ENCODE data around the gene ODAD2.

ODAD2 gene

GRCh38 chr10:27822301-27822700, 176.6 kb downstream of the ODAD2 start:
- Histone ChIP-seq H2AFZ (ENCODE audit: low read length) (no peak overlapping the region), H3K9ac (ENCODE audit: low read depth, low read length, poor library complexity, severe bottlenecking) (no peak overlapping the region), H3K79me2 (ENCODE audit: insufficient read depth, low read length) (no peaks in the 10 kb centered on the region), H3K27me3 (ENCODE audit: insufficient read depth, low read length, poor library complexity, severe bottlenecking) (no peaks in the 10 kb centered on the region), H4K20me1 (ENCODE audit: insufficient read depth, low read length, poor library complexity, severe bottlenecking) (no peaks in the 10 kb centered on the region), H3K4me3 (ENCODE audit: low read length, poor library complexity, severe bottlenecking) (no peak overlapping the region), H3K9me3 (ENCODE audit: insufficient read depth, low read depth, low read length) (no peaks in the 10 kb centered on the region), H3K36me3 (ENCODE audit: insufficient read depth, low read length) (no peaks in the 10 kb centered on the region), H3F3A (ENCODE audit: low read depth) (no peaks in the 10 kb centered on the region), H3K4me2 (ENCODE audit: low read depth, low read length, poor library complexity, severe bottlenecking) (no peak overlapping the region), H3K4me1 (ENCODE audit: insufficient read depth, low read length, poor library complexity, severe bottlenecking) (no peaks in the 10 kb centered on the region), H3K9me2 (replicated peaks; ENCODE audit: low read depth, low read length) (no peaks in the 10 kb centered on the region)
- TF ChIP-seq EZH2phosphoT487 (IDR thresholded peaks at IDR 0.05; ENCODE audit: borderline replicate concordance) = no peak
- TF ChIP-seq, protein P1, sequence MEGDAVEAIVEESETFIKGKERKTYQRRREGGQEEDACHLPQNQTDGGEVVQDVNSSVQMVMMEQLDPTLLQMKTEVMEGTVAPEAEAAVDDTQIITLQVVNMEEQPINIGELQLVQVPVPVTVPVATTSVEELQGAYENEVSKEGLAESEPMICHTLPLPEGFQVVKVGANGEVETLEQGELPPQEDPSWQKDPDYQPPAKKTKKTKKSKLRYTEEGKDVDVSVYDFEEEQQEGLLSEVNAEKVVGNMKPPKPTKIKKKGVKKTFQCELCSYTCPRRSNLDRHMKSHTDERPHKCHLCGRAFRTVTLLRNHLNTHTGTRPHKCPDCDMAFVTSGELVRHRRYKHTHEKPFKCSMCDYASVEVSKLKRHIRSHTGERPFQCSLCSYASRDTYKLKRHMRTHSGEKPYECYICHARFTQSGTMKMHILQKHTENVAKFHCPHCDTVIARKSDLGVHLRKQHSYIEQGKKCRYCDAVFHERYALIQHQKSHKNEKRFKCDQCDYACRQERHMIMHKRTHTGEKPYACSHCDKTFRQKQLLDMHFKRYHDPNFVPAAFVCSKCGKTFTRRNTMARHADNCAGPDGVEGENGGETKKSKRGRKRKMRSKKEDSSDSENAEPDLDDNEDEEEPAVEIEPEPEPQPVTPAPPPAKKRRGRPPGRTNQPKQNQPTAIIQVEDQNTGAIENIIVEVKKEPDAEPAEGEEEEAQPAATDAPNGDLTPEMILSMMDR (conservative IDR thresholded peaks at IDR 0.05; ENCODE audit: low read length) = no peak

GRCh38 chr10:27820637-27821036, 178.2 kb downstream of the ODAD2 start:
- Histone ChIP-seq H3K27me3 (ENCODE audit: insufficient read depth, low read length, poor library complexity, severe bottlenecking) (no peaks in the 10 kb centered on the region), H3K9me3 (ENCODE audit: insufficient read depth, low read depth, low read length) (no peaks in the 10 kb centered on the region), H3K9ac (ENCODE audit: low read depth, low read length, poor library complexity, severe bottlenecking) (no peak overlapping the region), H3K36me3 (ENCODE audit: insufficient read depth, low read length) (no peaks in the 10 kb centered on the region), H3K9me2 (replicated peaks; ENCODE audit: low read depth, low read length) (no peaks in the 10 kb centered on the region), H3K4me1 (ENCODE audit: insufficient read depth, low read length, poor library complexity, severe bottlenecking) (no peaks in the 10 kb centered on the region), H3K4me2 (ENCODE audit: low read depth, low read length, poor library complexity, severe bottlenecking) (no peak overlapping the region), H3F3A (ENCODE audit: low read depth) (no peaks in the 10 kb centered on the region), H4K20me1 (ENCODE audit: insufficient read depth, low read length, poor library complexity, severe bottlenecking) (no peaks in the 10 kb centered on the region), H2AFZ (ENCODE audit: low read length) (no peak overlapping the region), H3K79me2 (ENCODE audit: insufficient read depth, low read length) (no peaks in the 10 kb centered on the region), H3K4me3 (ENCODE audit: low read length, poor library complexity, severe bottlenecking) (no peak overlapping the region)
- TF ChIP-seq, protein P1 (conservative IDR thresholded peaks at IDR 0.05; ENCODE audit: low read length) = no peak
- no peak for TF ChIP-seq EZH2phosphoT487 (IDR thresholded peaks at IDR 0.05; ENCODE audit: borderline replicate concordance)

- no peak overlapping the region for H2AFZ ChIP-seq (ENCODE audit: low read length)
- no peaks in the 10 kb centered on the region for H3F3A ChIP-seq (ENCODE audit: low read depth)
- H3K9me2 ChIP-seq (replicated peaks; ENCODE audit: low read depth, low read length) = no peaks in the 10 kb centered on the region
- no peaks in the 10 kb centered on the region for H3K4me1 ChIP-seq (ENCODE audit: insufficient read depth, low read length, poor library complexity, severe bottlenecking)
- H3K9me3 ChIP-seq (ENCODE audit: insufficient read depth, low read depth, low read length) = no peaks in the 10 kb centered on the region
- H3K4me2 ChIP-seq (ENCODE audit: low read depth, low read length, poor library complexity, severe bottlenecking) = no peak overlapping the region
- no peaks in the 10 kb centered on the region for H4K20me1 ChIP-seq (ENCODE audit: insufficient read depth, low read length, poor library complexity, severe bottlenecking)
- H3K27me3 ChIP-seq (ENCODE audit: insufficient read depth, low read length, poor library complexity, severe bottlenecking) = no peaks in the 10 kb centered on the region
- no peaks in the 10 kb centered on the region for H3K79me2 ChIP-seq (ENCODE audit: insufficient read depth, low read length)
- no peak overlapping the region for H3K9ac ChIP-seq (ENCODE audit: low read depth, low read length, poor library complexity, severe bottlenecking)
- H3K4me3 ChIP-seq (ENCODE audit: low read length, poor library complexity, severe bottlenecking) = no peak overlapping the region
- TF ChIP-seq, protein P1 (conservative IDR thresholded peaks at IDR 0.05; ENCODE audit: low read length) = no peak
- no peak for TF ChIP-seq EZH2phosphoT487 (IDR thresholded peaks at IDR 0.05; ENCODE audit: borderline replicate concordance)
- H3K36me3 ChIP-seq (ENCODE audit: insufficient read depth, low read length) = no peaks in the 10 kb centered on the region
Measured at GRCh38 chr10:27819781-27820531, 178.9 kb downstream of the ODAD2 start.

All from Loucy (cell line).